H1 (cell line): ENCODE data around the gene COL10A1. TPM values are rescaled to one million over a fixed set of nuclear protein-coding genes. Genes with fewer than 3 reads are reported as not detected.

ENCODE experiments used
- CTCF ChIA-PET: fragments of 300-600 bp; sonication (Branson Sonifier 250); formaldehyde crosslinking; loops from one replicate; lab custom pipeline; 2021; ENCODE audit not compliant: partially characterized antibody; lab: Charles Lee
- POLR2A ChIA-PET: fragments of 300-600 bp; sonication (Branson Sonifier 250); formaldehyde crosslinking; loops from one replicate; lab custom pipeline; 2021; ENCODE audit warnings: inconsistent platforms; ENCODE audit not compliant: partially characterized antibody; lab: Charles Lee
- DNase-seq, 2 experiments: peaks; one replicate each; pipeline versions ENCODE4 v3.0.0 to v3.0.0-alpha.2; 2010 to 2022; ENCODE audit warnings: low spot score in 2 of 2, low read depth in 1 of 2, mixed read lengths in 1 of 2
- FAIRE-seq: peaks from 2 replicates; lab custom pipeline; 2011; peaks lifted over from hg19 to GRCh38; lab: Jason Lieb, UNC
- H2AFZ ChIP-seq: 2 replicates; pipeline ENCODE4 v1.8.1; 2012; ENCODE audit warnings: low read length, inconsistent platforms
- H2AK5ac ChIP-seq: 2 replicates; pipeline ENCODE4 v1.6.1; 2013; ENCODE audit warnings: low read depth, low read length
- H2BK120ac ChIP-seq: replicated peaks from 2 replicates; pipeline ENCODE3; 2013; ENCODE audit warnings: low read depth, low read length, inconsistent platforms
- H2BK12ac ChIP-seq: 2 replicates; pipeline ENCODE4 v1.6.1; 2013; ENCODE audit warnings: low read depth, low read length
- H2BK15ac ChIP-seq: 2 replicates; pipeline ENCODE4 v1.6.1; 2013; ENCODE audit warnings: low read length
- H2BK20ac ChIP-seq: 2 replicates; pipeline ENCODE4 v1.6.1; 2013; ENCODE audit warnings: low read length
- H2BK5ac ChIP-seq: 2 replicates; pipeline ENCODE4 v1.6.1; 2013; ENCODE audit warnings: low read depth, low read length
- H3K14ac ChIP-seq: 2 replicates; pipeline ENCODE4 v1.6.1; 2013; ENCODE audit warnings: inconsistent platforms; ENCODE audit not compliant: insufficient read length
- H3K18ac ChIP-seq: 2 replicates; pipeline ENCODE4 v1.6.1; 2013; ENCODE audit warnings: low read length; ENCODE audit errors: extremely low read depth
- H3K23ac ChIP-seq: 2 replicates; pipeline ENCODE4 v1.6.1; 2013; ENCODE audit warnings: inconsistent platforms; ENCODE audit not compliant: insufficient read length
- H3K23me2 ChIP-seq: 2 replicates; pipeline ENCODE4 v1.6.1; 2013; ENCODE audit warnings: low read depth, low read length
- H3K27ac ChIP-seq: 2 replicates; pipeline ENCODE4 v1.6.1; 2011; ENCODE audit warnings: low read depth, low read length, inconsistent platforms
- H3K27me3 ChIP-seq, 4 experiments: replicated peaks in 1 of 4; 1 replicate in 1 of 4; 2 replicates in 3 of 4; pipeline versions ENCODE4 v1.6.1 to v1.8.1; 2011 to 2013; ENCODE audit warnings: low read length in 3 of 4, mild to moderate bottlenecking in 3 of 4, inconsistent platforms in 2 of 4, mixed read lengths in 2 of 4, moderate library complexity in 1 of 4; ENCODE audit not compliant: control insufficient read depth in 3 of 4, insufficient read depth in 3 of 4; ENCODE audit errors: extremely low read depth in 1 of 4
- H3K36me3 ChIP-seq, 4 experiments: 2 replicates each; pipeline versions ENCODE4 v1.6.1 to v1.8.1; 2011 to 2013; ENCODE audit warnings: mild to moderate bottlenecking in 4 of 4, low read length in 3 of 4, moderate library complexity in 2 of 4, control low read depth in 1 of 4, inconsistent platforms in 1 of 4; ENCODE audit not compliant: insufficient read depth in 4 of 4, control insufficient read depth in 2 of 4
- H3K4ac ChIP-seq: replicated peaks from 2 replicates; pipeline ENCODE3; 2013; ENCODE audit warnings: low read length, low read depth, mixed read lengths, inconsistent platforms; ENCODE audit not compliant: insufficient read length
- H3K4me1 ChIP-seq, 4 experiments: replicated peaks in 1 of 4; 1 replicate in 1 of 4; 2 replicates in 3 of 4; pipeline versions ENCODE4 v1.6.1 to v1.8.1; 2011 to 2013; ENCODE audit warnings: low read length in 3 of 4, inconsistent platforms in 2 of 4, mixed read lengths in 1 of 4; ENCODE audit not compliant: insufficient read depth in 4 of 4, control insufficient read depth in 3 of 4
- H3K4me2 ChIP-seq, 2 experiments: 2 replicates each; pipeline versions ENCODE4 v1.6.1 to v1.8.1; 2011 to 2013; ENCODE audit warnings: low read depth in 2 of 2, low read length in 2 of 2, control low read depth in 1 of 2, inconsistent platforms in 1 of 2, mild to moderate bottlenecking in 1 of 2; ENCODE audit not compliant: insufficient read depth in 1 of 2
- H3K4me3 ChIP-seq, 4 experiments: fragments of 200-600, 300-600 bp in 1 of 4; sonication (generic), shearing (Covaris generic), sonication (Bioruptor Twin) in 1 of 4; 2 replicates each; pipeline versions ENCODE4 v1.5.1 to v1.8.1; 2011 to 2016; ENCODE audit warnings: low read length in 4 of 4, low read depth in 3 of 4, control low read depth in 2 of 4, inconsistent platforms in 2 of 4, mild to moderate bottlenecking in 2 of 4, mixed read lengths in 1 of 4, moderate library complexity in 1 of 4; ENCODE audit not compliant: insufficient read depth in 2 of 4; ENCODE audit errors: extremely low read depth in 1 of 4
- H3K56ac ChIP-seq: replicated peaks from 2 replicates; pipeline ENCODE3; 2013; ENCODE audit warnings: low read depth, mild to moderate bottlenecking, mixed read lengths, low read length, inconsistent platforms; ENCODE audit not compliant: insufficient read length
- H3K79me1 ChIP-seq: 2 replicates; pipeline ENCODE4 v1.6.1; 2013; ENCODE audit warnings: low read depth, low read length, control low read depth
- H3K79me2 ChIP-seq, 2 experiments: 2 replicates each; pipeline versions ENCODE4 v1.6.1 to v1.8.1; 2012 to 2013; ENCODE audit warnings: low read length in 2 of 2, mild to moderate bottlenecking in 2 of 2, inconsistent platforms in 1 of 2; ENCODE audit not compliant: insufficient read depth in 2 of 2, control insufficient read depth in 1 of 2
- H3K9ac ChIP-seq, 4 experiments: replicated peaks in 1 of 4; 1 replicate in 1 of 4; 2 replicates in 3 of 4; pipeline versions ENCODE4 v1.6.1 to v1.8.1; 2011 to 2013; ENCODE audit warnings: low read depth in 3 of 4, low read length in 3 of 4, control low read depth in 2 of 4, mild to moderate bottlenecking in 2 of 4, moderate library complexity in 2 of 4, inconsistent platforms in 1 of 4; ENCODE audit errors: extremely low read depth in 1 of 4
- H3K9me3 ChIP-seq, 2 experiments: 2 replicates each; pipeline versions ENCODE4 v1.6.1 to v1.8.1; 2012 to 2013; ENCODE audit warnings: mild to moderate bottlenecking in 2 of 2, moderate library complexity in 2 of 2, control low read depth in 1 of 2, inconsistent platforms in 1 of 2, low read depth in 1 of 2, low read length in 1 of 2, mixed read lengths in 1 of 2; ENCODE audit not compliant: insufficient read depth in 2 of 2
- H4K20me1 ChIP-seq, 2 experiments: replicated peaks in 1 of 2; 2 replicates each; pipeline versions ENCODE3 to v1.8.1; 2011 to 2013; ENCODE audit warnings: inconsistent platforms in 2 of 2, low read length in 2 of 2, mild to moderate bottlenecking in 1 of 2; ENCODE audit not compliant: insufficient read depth in 2 of 2, control insufficient read depth in 1 of 2
- H4K5ac ChIP-seq: 2 replicates; pipeline ENCODE4 v1.6.1; 2013; ENCODE audit warnings: low read length, low read depth, mixed read lengths, inconsistent platforms; ENCODE audit not compliant: insufficient read length
- H4K8ac ChIP-seq: 2 replicates; pipeline ENCODE4 v1.8.0; 2013; ENCODE audit warnings: mild to moderate bottlenecking, moderate library complexity, low read length, inconsistent platforms; ENCODE audit not compliant: insufficient read depth; ENCODE audit errors: extremely low read depth
- H4K91ac ChIP-seq: replicated peaks from 2 replicates; pipeline ENCODE3; 2013; ENCODE audit warnings: low read length, mixed read lengths, inconsistent platforms; ENCODE audit not compliant: insufficient read length
- CBX5 ChIP-seq: fragments of 300-800, 300-1000 bp; sonication (generic); IDR thresholded peaks from 2 replicates; pipeline ENCODE4 v1.7.1; 2016; ENCODE audit warnings: antibody characterized with exemption, low read length, low read depth
- CBX8 ChIP-seq: fragments of 300-800, 300-1000 bp; sonication (generic); IDR thresholded peaks from 2 replicates; pipeline ENCODE4 v1.7.1; 2016; ENCODE audit warnings: low read depth, low read length, borderline replicate concordance
- CHD2 ChIP-seq: IDR thresholded peaks from 2 replicates; pipeline ENCODE4 v1.6.1; 2012; ENCODE audit warnings: low read length, improper control_type of control experiment
- EZH2 ChIP-seq: fragments of 200-600 bp; sonication (generic); IDR thresholded peaks from 2 replicates; pipeline ENCODE4 v1.7.1; 2012; ENCODE audit warnings: low read depth, mild to moderate bottlenecking, moderate library complexity, low read length, inconsistent platforms; ENCODE audit not compliant: severe bottlenecking
- GTF2F1 ChIP-seq: IDR thresholded peaks from 2 replicates; pipeline ENCODE4 v1.6.1; 2012; ENCODE audit warnings: low read depth, low read length, improper control_type of control experiment, borderline replicate concordance
- KDM1A ChIP-seq: fragments of 200-600, 300-600 bp; sonication (generic); IDR thresholded peaks from 2 replicates; pipeline ENCODE4 v1.7.1; 2016; ENCODE audit warnings: mild to moderate bottlenecking, low read length, borderline replicate concordance
- RNF2 ChIP-seq: fragments of 200-900, 300-1000 bp; sonication (generic); IDR thresholded peaks from 2 replicates; pipeline ENCODE4 v1.7.1; 2016; ENCODE audit warnings: borderline replicate concordance, low read depth, mild to moderate bottlenecking, antibody characterized with exemption, low read length; ENCODE audit not compliant: poor library complexity, severe bottlenecking; ENCODE audit errors: missing control alignments
- RXRA ChIP-seq: IDR thresholded peaks from 2 replicates; pipeline ENCODE4 v1.6.1; 2011; ENCODE audit warnings: low read depth, mild to moderate bottlenecking, low read length, moderate library complexity; ENCODE audit not compliant: insufficient read depth
- SP1 ChIP-seq: IDR thresholded peaks from 2 replicates; pipeline ENCODE4 v1.6.1; 2011; ENCODE audit warnings: low read depth, low read length
- SP2 ChIP-seq: IDR thresholded peaks from 2 replicates; pipeline ENCODE4 v1.6.1; 2012; ENCODE audit warnings: mild to moderate bottlenecking, low read length, inconsistent platforms
- SP4 ChIP-seq: IDR thresholded peaks from 2 replicates; pipeline ENCODE4 v1.6.1; 2012; ENCODE audit warnings: low read length, inconsistent platforms
- WGBS, 2 experiments: shearing (Covaris generic) in 1 of 2; methylation state at CpG; one replicate each; pipeline versions ENCODE4 v1.1.6 to v1.1.7; 2013 to 2015; ENCODE audit warnings: low lambda C conversion rate in 2 of 2, mixed read lengths in 2 of 2, inconsistent platforms in 1 of 2, low coverage in 1 of 2, missing lambda C conversion rate in 1 of 2; ENCODE audit not compliant: insufficient replicate concordance in 2 of 2, insufficient coverage in 1 of 2, insufficient read length in 1 of 2; ENCODE audit errors: extremely low coverage in 1 of 2, missing lambda C conversion rate in 1 of 2; 5-methylcytosine and 5-hydroxymethylcytosine counted together
- polyA plus RNA-seq, 7 experiments: library from polyadenylated mRNA; depleted of rRNA in 3 of 7; stranded (reverse) in 5 of 7; unstranded in 2 of 7; fragments of >200 nt in 5 of 7; fragments of 200-250 nt in 2 of 7; gene quantifications; 1 replicate in 5 of 7; 2 replicates in 1 of 7; 4 replicates in 1 of 7; pipeline versions ENCODE4 v1.2.1 to v1.2.3, GENCODE V29; 2011 to 2013; ENCODE audit warnings: missing spikeins in 2 of 7, mixed read lengths in 2 of 7
- total RNA-seq: library from RNA; stranded (reverse); fragmentation: NEBNext Ultra II Directional; extraction: Animal tissue kit (Norgen Biotek cat#: 25700); gene quantifications from 2 replicates; pipeline ENCODE4 v1.2.1, GENCODE V29; 2021

COL10A1 gene
- total and polyA plus RNA-seq, 2 of the 8 experiments (the other 6 are each of a cell fraction or from before 2014, with no cell fraction given), result not detected

DNA sequence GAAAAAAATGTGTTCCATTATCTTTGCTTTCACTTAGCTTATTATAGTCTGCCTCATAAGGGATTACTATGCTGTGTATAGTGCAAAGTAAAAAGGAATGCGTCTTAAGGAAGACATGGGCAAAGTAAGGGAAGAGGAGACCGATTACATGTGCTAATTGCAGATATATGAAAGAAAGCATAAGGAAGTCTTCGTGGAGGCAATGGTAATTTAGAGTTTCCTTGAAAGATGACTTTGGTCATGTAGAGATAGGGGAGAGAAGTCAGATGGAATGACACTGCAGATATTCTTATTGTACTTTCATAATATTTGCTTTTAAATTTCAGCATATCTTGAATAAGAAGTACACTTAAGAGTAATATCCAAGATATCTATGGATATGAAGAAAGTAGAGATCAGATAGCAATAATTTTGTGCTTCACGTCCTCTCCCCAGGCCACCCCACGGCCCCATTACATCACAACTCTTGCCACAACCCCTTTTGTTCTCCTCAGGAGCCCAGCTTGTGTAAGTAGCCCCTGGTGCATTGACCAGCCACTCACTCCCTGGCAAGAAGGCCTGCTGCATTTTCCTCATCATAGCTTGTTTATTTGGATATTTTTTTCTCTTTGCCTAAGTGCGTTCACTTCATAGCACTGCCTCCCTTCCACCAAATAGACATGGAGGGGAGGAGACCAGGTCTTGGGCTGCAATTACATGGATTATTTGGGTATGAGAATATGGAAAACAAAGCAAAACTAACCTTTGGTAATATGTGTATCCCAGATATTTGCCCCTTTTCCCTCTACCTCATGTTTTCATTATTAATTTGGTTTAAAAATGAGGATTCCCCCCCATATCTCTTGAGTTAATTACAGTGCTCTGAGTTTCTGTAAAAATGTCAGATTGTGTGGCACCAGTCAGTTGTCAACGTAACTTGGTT is 30.7 kb upstream of the COL10A1 start:
- H3K9me3 ChIP-seq, result no peaks in the 10 kb centered on the region
- no peak overlapping the region for H4K5ac ChIP-seq
- H2BK120ac ChIP-seq, result no peak overlapping the region
- H4K8ac ChIP-seq, result no peak overlapping the region
- no peak overlapping the region for H4K91ac ChIP-seq
- ChIA-PET POLR2A (interaction anchor here (1.5 to 2.0 kb wide), 2 partner anchors 7 to 13 kb away, joined by 7 to 9 read pairs; no protein-coding TSS in a partner anchor), CTCF (no interaction called here)
- no peak overlapping the region for H3K4me3 ChIP-seq
- no peaks in the 10 kb centered on the region; a peak in 3 of 8 replicates for H3K36me3 ChIP-seq
- no peak overlapping the region for H2BK20ac ChIP-seq
- no peaks in the 10 kb centered on the region for H3K79me1 ChIP-seq
- no peak overlapping the region for H3K9ac ChIP-seq
- DNase-seq (no peak), FAIRE-seq (no peak)
- H3K27ac ChIP-seq, result no peak overlapping the region
- no peak overlapping the region for H3K23ac ChIP-seq
- no peaks in the 10 kb centered on the region for H3K4me1 ChIP-seq
- no peak overlapping the region for H2BK15ac ChIP-seq
- H3K4me2 ChIP-seq, result no peak overlapping the region
- no peak overlapping the region for H3K18ac ChIP-seq
- H3K56ac ChIP-seq, result no peak overlapping the region
- WGBS, 2 experiments, result 87% methylated on average over 7 of the region's 7 CpGs; no CpG with 5 or more reads in 1 of the 2 experiments
- H3K27me3 ChIP-seq, result no peaks in the 10 kb centered on the region
- no peak overlapping the region for H2AK5ac ChIP-seq
- H2BK12ac ChIP-seq, result no peak overlapping the region
- no peaks in the 10 kb centered on the region for H3K79me2 ChIP-seq
- no peak overlapping the region for H2BK5ac ChIP-seq
- H4K20me1 ChIP-seq, result no peaks in the 10 kb centered on the region
- no peak overlapping the region for H3K14ac ChIP-seq
- no peak overlapping the region for H3K4ac ChIP-seq
- H2AFZ ChIP-seq, result no peak overlapping the region
- no peaks in the 10 kb centered on the region for H3K23me2 ChIP-seq
- TF ChIP-seq CBX5, result no peak
- no peak for TF ChIP-seq CBX8
- TF ChIP-seq SP2, result no peak
- no peak for TF ChIP-seq GTF2F1
- TF ChIP-seq KDM1A, result no peak
- TF ChIP-seq SP4, result no peak
- TF ChIP-seq EZH2, result no peak
- no peak for TF ChIP-seq RXRA
- no peak for TF ChIP-seq RNF2
- no peak for TF ChIP-seq SP1
- no peak for TF ChIP-seq CHD2
